Left ventricle myocardium inferior (tissue), 1 donor: ENCODE results near the gene KIF17. TPM values are rescaled to one million over a fixed set of nuclear protein-coding genes. Genes with fewer than 3 reads are reported as not detected.

Experiments used
- DNase-seq: peaks from one replicate; pipeline ENCODE4 v3.0.0-alpha.2; 2020
- H3K27ac ChIP-seq: fragments of 200-600 bp; replicated peaks from 2 replicates; pipeline ENCODE4 v1.8.0; 2021
- H3K27me3 ChIP-seq: fragments of 200-600 bp; 2 replicates; pipeline ENCODE4 v1.8.0; 2021; ENCODE audit warnings: low read depth
- H3K36me3 ChIP-seq: fragments of 200-600 bp; 2 replicates; pipeline ENCODE4 v1.8.0; 2021
- H3K4me1 ChIP-seq: fragments of 200-600 bp; 2 replicates; pipeline ENCODE4 v1.8.0; 2021
- H3K4me3 ChIP-seq: fragments of 200-600 bp; 2 replicates; pipeline ENCODE4 v1.8.0; 2021; ENCODE audit warnings: mild to moderate bottlenecking, moderate library complexity
- H3K9me3 ChIP-seq: fragments of 200-600 bp; replicated peaks from 2 replicates; pipeline ENCODE4 v1.8.0; 2021
- CTCF ChIP-seq: fragments of 200-600 bp; IDR thresholded peaks from 2 replicates; pipeline ENCODE4 v1.8.0; 2021; ENCODE audit warnings: antibody characterized with exemption, mild to moderate bottlenecking, borderline replicate concordance
- intact Hi-C: fragments of 100-400 bp; cut with micrococcal nuclease; formaldehyde crosslinking; loops from one replicate; pipeline ENCODE4 v1.11.0; 2022
- total RNA-seq: library from RNA; stranded (reverse); fragmentation: NEBNext Ultra II Directional; extraction: Animal tissue kit (Norgen Biotek cat#: 25700); gene quantifications from one replicate; pipeline ENCODE4 v1.2.1, GENCODE V29; 2021
- donor health status: DM: no; HTN: yes; CAD: no; lungs with severe emphysema.

KIF17 gene
- total RNA-seq, 1 donor from 2014 or later, result 4.6 TPM

GRCh38 chr1:20689645-20690056 is 28.2 kb downstream of the KIF17 start:
- TF ChIP-seq CTCF, result no peak
- no peak overlapping the region for H3K27ac ChIP-seq
- H3K36me3 ChIP-seq, result no peaks in the 10 kb centered on the region
- DNase-seq, result no peak
- peaks cover 8% of the 10 kb centered on the region for H3K9me3 ChIP-seq
- no peak overlapping the region for H3K4me3 ChIP-seq
- no peaks in the 10 kb centered on the region for H3K27me3 ChIP-seq
- peaks cover 19% of the 10 kb centered on the region for H3K4me1 ChIP-seq
- intact Hi-C loops, result loop anchor here (10.0 kb wide), 1 partner anchor 505 kb away; no protein-coding TSS in a partner anchor

GRCh38 chr1:20686883-20687725 is 30.7 kb downstream of the KIF17 start:
- intact Hi-C loops, result no loop called here
- Histone ChIP-seq H3K9me3 (peaks cover 4% of the 10 kb centered on the region), H3K27me3 (no peaks in the 10 kb centered on the region), H3K36me3 (no peaks in the 10 kb centered on the region), H3K4me1 (peaks cover 44% of the 10 kb centered on the region), H3K4me3 (no peak overlapping the region), H3K27ac (no peak overlapping the region)
- no peak for TF ChIP-seq CTCF
- no peak for DNase-seq

GRCh38 chr1:20685741-20686140 is 32.1 kb downstream of the KIF17 start:
- H3K27me3 ChIP-seq, result no peaks in the 10 kb centered on the region
- DNase-seq, result no peak
- no peaks in the 10 kb centered on the region for H3K36me3 ChIP-seq
- H3K4me3 ChIP-seq, result peak overlapping the region; percentile 67
- H3K4me1 ChIP-seq, result peaks cover 48% of the 10 kb centered on the region
- intact Hi-C loops, result no loop called here
- peak overlapping the region; percentile 94 for H3K27ac ChIP-seq
- TF ChIP-seq CTCF, result no peak
- no peaks in the 10 kb centered on the region for H3K9me3 ChIP-seq

- no peaks in the 10 kb centered on the region for H3K36me3 ChIP-seq
- H3K4me1 ChIP-seq, result peaks cover 48% of the 10 kb centered on the region
- intact Hi-C loops, result no loop called here
- peak overlapping the region; percentile 94 for H3K27ac ChIP-seq
- peak overlapping the region; percentile 67 for H3K4me3 ChIP-seq
- no peaks in the 10 kb centered on the region for H3K9me3 ChIP-seq
- H3K27me3 ChIP-seq, result no peaks in the 10 kb centered on the region
- no peak for TF ChIP-seq CTCF
- DNase-seq, result peak; percentile 61
These were observed 32.6 kb downstream of the KIF17 start for GRCh38 chr1:20685099-20685662.

GRCh38 chr1:20684651-20685050 is 33.2 kb downstream of the KIF17 start:
- intact Hi-C loops, result no loop called here
- peak overlapping the region; percentile 67 for H3K4me3 ChIP-seq
- peak overlapping the region; percentile 94 for H3K27ac ChIP-seq
- no peak for TF ChIP-seq CTCF
- no peak for DNase-seq
- no peaks in the 10 kb centered on the region for H3K9me3 ChIP-seq
- H3K36me3 ChIP-seq, result no peaks in the 10 kb centered on the region
- H3K4me1 ChIP-seq, result peaks cover 48% of the 10 kb centered on the region
- H3K27me3 ChIP-seq, result no peaks in the 10 kb centered on the region
